H1 (cell line): ENCODE measurements around the gene ZNF761. TPM values are rescaled to one million over a fixed set of nuclear protein-coding genes. Genes with fewer than 3 reads are reported as not detected.
A peak's percentile ranks its signal among the peaks of the same experiment; 100 is the strongest.

Experiments used
- CTCF ChIA-PET: fragments of 300-600 bp; sonication (Branson Sonifier 250); formaldehyde crosslinking; loops from one replicate; lab custom pipeline; 2021; ENCODE audit not compliant: partially characterized antibody; lab: Charles Lee
- POLR2A ChIA-PET: fragments of 300-600 bp; sonication (Branson Sonifier 250); formaldehyde crosslinking; loops from one replicate; lab custom pipeline; 2021; ENCODE audit warnings: inconsistent platforms; ENCODE audit not compliant: partially characterized antibody; lab: Charles Lee
- DNase-seq, 2 experiments: peaks; one replicate each; pipeline versions ENCODE4 v3.0.0 to v3.0.0-alpha.2; 2010 to 2022; ENCODE audit warnings: low spot score in 2 of 2, low read depth in 1 of 2, mixed read lengths in 1 of 2
- FAIRE-seq: peaks from 2 replicates; lab custom pipeline; 2011; peaks lifted over from hg19 to GRCh38; lab: Jason Lieb, UNC
- H2AFZ ChIP-seq: 2 replicates; pipeline ENCODE4 v1.8.1; 2012; ENCODE audit warnings: low read length, inconsistent platforms
- H2AK5ac ChIP-seq: 2 replicates; pipeline ENCODE4 v1.6.1; 2013; ENCODE audit warnings: low read depth, low read length
- H2BK120ac ChIP-seq: replicated peaks from 2 replicates; pipeline ENCODE3; 2013; ENCODE audit warnings: low read depth, low read length, inconsistent platforms
- H2BK12ac ChIP-seq: 2 replicates; pipeline ENCODE4 v1.6.1; 2013; ENCODE audit warnings: low read depth, low read length
- H2BK15ac ChIP-seq: 2 replicates; pipeline ENCODE4 v1.6.1; 2013; ENCODE audit warnings: low read length
- H2BK20ac ChIP-seq: 2 replicates; pipeline ENCODE4 v1.6.1; 2013; ENCODE audit warnings: low read length
- H2BK5ac ChIP-seq: 2 replicates; pipeline ENCODE4 v1.6.1; 2013; ENCODE audit warnings: low read depth, low read length
- H3K14ac ChIP-seq: 2 replicates; pipeline ENCODE4 v1.6.1; 2013; ENCODE audit warnings: inconsistent platforms; ENCODE audit not compliant: insufficient read length
- H3K18ac ChIP-seq: 2 replicates; pipeline ENCODE4 v1.6.1; 2013; ENCODE audit warnings: low read length; ENCODE audit errors: extremely low read depth
- H3K23ac ChIP-seq: 2 replicates; pipeline ENCODE4 v1.6.1; 2013; ENCODE audit warnings: inconsistent platforms; ENCODE audit not compliant: insufficient read length
- H3K23me2 ChIP-seq: 2 replicates; pipeline ENCODE4 v1.6.1; 2013; ENCODE audit warnings: low read depth, low read length
- H3K27ac ChIP-seq: 2 replicates; pipeline ENCODE4 v1.6.1; 2011; ENCODE audit warnings: low read depth, low read length, inconsistent platforms
- H3K27me3 ChIP-seq, 4 experiments: replicated peaks in 1 of 4; 1 replicate in 1 of 4; 2 replicates in 3 of 4; pipeline versions ENCODE4 v1.6.1 to v1.8.1; 2011 to 2013; ENCODE audit warnings: low read length in 3 of 4, mild to moderate bottlenecking in 3 of 4, inconsistent platforms in 2 of 4, mixed read lengths in 2 of 4, moderate library complexity in 1 of 4; ENCODE audit not compliant: control insufficient read depth in 3 of 4, insufficient read depth in 3 of 4; ENCODE audit errors: extremely low read depth in 1 of 4
- H3K36me3 ChIP-seq, 4 experiments: 2 replicates each; pipeline versions ENCODE4 v1.6.1 to v1.8.1; 2011 to 2013; ENCODE audit warnings: mild to moderate bottlenecking in 4 of 4, low read length in 3 of 4, moderate library complexity in 2 of 4, control low read depth in 1 of 4, inconsistent platforms in 1 of 4; ENCODE audit not compliant: insufficient read depth in 4 of 4, control insufficient read depth in 2 of 4
- H3K4ac ChIP-seq: replicated peaks from 2 replicates; pipeline ENCODE3; 2013; ENCODE audit warnings: low read length, low read depth, mixed read lengths, inconsistent platforms; ENCODE audit not compliant: insufficient read length
- H3K4me1 ChIP-seq, 4 experiments: replicated peaks in 1 of 4; 1 replicate in 1 of 4; 2 replicates in 3 of 4; pipeline versions ENCODE4 v1.6.1 to v1.8.1; 2011 to 2013; ENCODE audit warnings: low read length in 3 of 4, inconsistent platforms in 2 of 4, mixed read lengths in 1 of 4; ENCODE audit not compliant: insufficient read depth in 4 of 4, control insufficient read depth in 3 of 4
- H3K4me2 ChIP-seq, 2 experiments: 2 replicates each; pipeline versions ENCODE4 v1.6.1 to v1.8.1; 2011 to 2013; ENCODE audit warnings: low read depth in 2 of 2, low read length in 2 of 2, control low read depth in 1 of 2, inconsistent platforms in 1 of 2, mild to moderate bottlenecking in 1 of 2; ENCODE audit not compliant: insufficient read depth in 1 of 2
- H3K4me3 ChIP-seq, 4 experiments: fragments of 200-600, 300-600 bp in 1 of 4; sonication (generic), shearing (Covaris generic), sonication (Bioruptor Twin) in 1 of 4; 2 replicates each; pipeline versions ENCODE4 v1.5.1 to v1.8.1; 2011 to 2016; ENCODE audit warnings: low read length in 4 of 4, low read depth in 3 of 4, control low read depth in 2 of 4, inconsistent platforms in 2 of 4, mild to moderate bottlenecking in 2 of 4, mixed read lengths in 1 of 4, moderate library complexity in 1 of 4; ENCODE audit not compliant: insufficient read depth in 2 of 4; ENCODE audit errors: extremely low read depth in 1 of 4
- H3K56ac ChIP-seq: replicated peaks from 2 replicates; pipeline ENCODE3; 2013; ENCODE audit warnings: low read depth, mild to moderate bottlenecking, mixed read lengths, low read length, inconsistent platforms; ENCODE audit not compliant: insufficient read length
- H3K79me1 ChIP-seq: 2 replicates; pipeline ENCODE4 v1.6.1; 2013; ENCODE audit warnings: low read depth, low read length, control low read depth
- H3K79me2 ChIP-seq, 2 experiments: 2 replicates each; pipeline versions ENCODE4 v1.6.1 to v1.8.1; 2012 to 2013; ENCODE audit warnings: low read length in 2 of 2, mild to moderate bottlenecking in 2 of 2, inconsistent platforms in 1 of 2; ENCODE audit not compliant: insufficient read depth in 2 of 2, control insufficient read depth in 1 of 2
- H3K9ac ChIP-seq, 4 experiments: replicated peaks in 1 of 4; 1 replicate in 1 of 4; 2 replicates in 3 of 4; pipeline versions ENCODE4 v1.6.1 to v1.8.1; 2011 to 2013; ENCODE audit warnings: low read depth in 3 of 4, low read length in 3 of 4, control low read depth in 2 of 4, mild to moderate bottlenecking in 2 of 4, moderate library complexity in 2 of 4, inconsistent platforms in 1 of 4; ENCODE audit errors: extremely low read depth in 1 of 4
- H3K9me3 ChIP-seq, 2 experiments: 2 replicates each; pipeline versions ENCODE4 v1.6.1 to v1.8.1; 2012 to 2013; ENCODE audit warnings: mild to moderate bottlenecking in 2 of 2, moderate library complexity in 2 of 2, control low read depth in 1 of 2, inconsistent platforms in 1 of 2, low read depth in 1 of 2, low read length in 1 of 2, mixed read lengths in 1 of 2; ENCODE audit not compliant: insufficient read depth in 2 of 2
- H4K20me1 ChIP-seq, 2 experiments: replicated peaks in 1 of 2; 2 replicates each; pipeline versions ENCODE3 to v1.8.1; 2011 to 2013; ENCODE audit warnings: inconsistent platforms in 2 of 2, low read length in 2 of 2, mild to moderate bottlenecking in 1 of 2; ENCODE audit not compliant: insufficient read depth in 2 of 2, control insufficient read depth in 1 of 2
- H4K5ac ChIP-seq: 2 replicates; pipeline ENCODE4 v1.6.1; 2013; ENCODE audit warnings: low read length, low read depth, mixed read lengths, inconsistent platforms; ENCODE audit not compliant: insufficient read length
- H4K8ac ChIP-seq: 2 replicates; pipeline ENCODE4 v1.8.0; 2013; ENCODE audit warnings: mild to moderate bottlenecking, moderate library complexity, low read length, inconsistent platforms; ENCODE audit not compliant: insufficient read depth; ENCODE audit errors: extremely low read depth
- H4K91ac ChIP-seq: replicated peaks from 2 replicates; pipeline ENCODE3; 2013; ENCODE audit warnings: low read length, mixed read lengths, inconsistent platforms; ENCODE audit not compliant: insufficient read length
- ATF2 ChIP-seq: IDR thresholded peaks from 2 replicates; pipeline ENCODE4 v1.6.1; 2012; ENCODE audit warnings: low read length, inconsistent platforms
- CHD1 ChIP-seq: IDR thresholded peaks from 2 replicates; pipeline ENCODE4 v1.6.1; 2012; ENCODE audit warnings: low read depth, low read length, improper control_type of control experiment
- CTCF ChIP-seq, 3 experiments: IDR thresholded peaks; 1 replicate in 2 of 3; 2 replicates in 1 of 3; pipeline versions ENCODE4 v1.5.1 to v1.6.1; 2011; ENCODE audit warnings: low read length in 3 of 3, mild to moderate bottlenecking in 3 of 3, inconsistent platforms in 2 of 3, low read depth in 1 of 3, moderate library complexity in 1 of 3; ENCODE audit not compliant: insufficient read depth in 1 of 3; ENCODE audit errors: control extremely low read depth in 1 of 3
- EP300 ChIP-seq, 2 experiments: IDR thresholded peaks; 1 replicate in 1 of 2; 2 replicates in 1 of 2; pipeline ENCODE4 v1.6.1; 2011 to 2012; ENCODE audit warnings: low read depth in 2 of 2, low read length in 2 of 2, mild to moderate bottlenecking in 2 of 2, borderline replicate concordance in 1 of 2, inconsistent platforms in 1 of 2, moderate library complexity in 1 of 2
- JUND ChIP-seq: IDR thresholded peaks from 2 replicates; pipeline ENCODE4 v1.6.1; 2011; ENCODE audit warnings: mild to moderate bottlenecking, improper control_type of control experiment, low read length
- KDM1A ChIP-seq: fragments of 200-600, 300-600 bp; sonication (generic); IDR thresholded peaks from 2 replicates; pipeline ENCODE4 v1.7.1; 2016; ENCODE audit warnings: mild to moderate bottlenecking, low read length, borderline replicate concordance
- RNF2 ChIP-seq: fragments of 200-900, 300-1000 bp; sonication (generic); IDR thresholded peaks from 2 replicates; pipeline ENCODE4 v1.7.1; 2016; ENCODE audit warnings: borderline replicate concordance, low read depth, mild to moderate bottlenecking, antibody characterized with exemption, low read length; ENCODE audit not compliant: poor library complexity, severe bottlenecking; ENCODE audit errors: missing control alignments
- whole genome bisulfite sequencing, 2 experiments: shearing (Covaris generic) in 1 of 2; methylation state at CpG; one replicate each; pipeline versions ENCODE4 v1.1.6 to v1.1.7; 2013 to 2015; ENCODE audit warnings: low lambda C conversion rate in 2 of 2, mixed read lengths in 2 of 2, inconsistent platforms in 1 of 2, low coverage in 1 of 2, missing lambda C conversion rate in 1 of 2; ENCODE audit not compliant: insufficient replicate concordance in 2 of 2, insufficient coverage in 1 of 2, insufficient read length in 1 of 2; ENCODE audit errors: extremely low coverage in 1 of 2, missing lambda C conversion rate in 1 of 2; 5-methylcytosine and 5-hydroxymethylcytosine counted together
- polyA plus RNA-seq, 7 experiments: library from polyadenylated mRNA; depleted of rRNA in 3 of 7; stranded (reverse) in 5 of 7; unstranded in 2 of 7; fragments of >200 nt in 5 of 7; fragments of 200-250 nt in 2 of 7; gene quantifications; 1 replicate in 5 of 7; 2 replicates in 1 of 7; 4 replicates in 1 of 7; pipeline versions ENCODE4 v1.2.1 to v1.2.3, GENCODE V29; 2011 to 2013; ENCODE audit warnings: missing spikeins in 2 of 7, mixed read lengths in 2 of 7
- total RNA-seq: library from RNA; stranded (reverse); fragmentation: NEBNext Ultra II Directional; extraction: Animal tissue kit (Norgen Biotek cat#: 25700); gene quantifications from 2 replicates; pipeline ENCODE4 v1.2.1, GENCODE V29; 2021

Gene ZNF761
- total and polyA plus RNA-seq, 2 of the 8 experiments (the other 6 are each of a cell fraction or from before 2014, with no cell fraction given), result 11.1 to 25.1 TPM

- H4K8ac ChIP-seq, result no peak overlapping the region
- peaks cover 7% of the 10 kb centered on the region; the same call in 1 of the 2 replicates for H3K23me2 ChIP-seq
- H3K9me3 ChIP-seq, result no peaks in the 10 kb centered on the region
- no peak overlapping the region for H4K91ac ChIP-seq
- H2BK20ac ChIP-seq, result no peak overlapping the region
- peak overlapping the region; percentile 87 to 96 (median 89); a peak in 7 of 8 replicates for H3K4me3 ChIP-seq
- 12% methylated on average over 18 of the region's 18 CpGs; no CpG with 5 or more reads in 1 of the 2 experiments for WGBS, 2 experiments
- no peak overlapping the region for H3K23ac ChIP-seq
- no peak overlapping the region for H2BK15ac ChIP-seq
- H3K27ac ChIP-seq, result peak overlapping the region; percentile 3; the same call in 1 of the 2 replicates
- no peak for FAIRE-seq
- peak overlapping the region; percentile 91 for H2AFZ ChIP-seq
- H4K5ac ChIP-seq, result peak overlapping the region; percentile 31
- H3K4me1 ChIP-seq, result peaks cover 0 to 5% (median under 1%) of the 10 kb centered on the region in 4 experiments; a peak in 5 of 7 replicates
- no peak overlapping the region for H2AK5ac ChIP-seq
- H2BK5ac ChIP-seq, result peak overlapping the region; percentile 69
- no peak for DNase-seq
- peak overlapping the region; percentile 6; the same call in 1 of the 2 replicates for H3K18ac ChIP-seq
- H4K20me1 ChIP-seq, result peaks cover 0 to 5% of the 10 kb centered on the region in 2 experiments
- H3K9ac ChIP-seq, result peak overlapping the region in 3 of 4 experiments; percentile 45 to 58 (median 53); a peak in 5 of 7 replicates
- H3K14ac ChIP-seq, result no peak overlapping the region
- no peak overlapping the region for H2BK12ac ChIP-seq
- ChIA-PET POLR2A (interaction anchor here (1.3 to 1.8 kb wide), 2 partner anchors 21 to 45 kb away, joined by 4 to 5 read pairs; no protein-coding TSS in a partner anchor), CTCF (interaction anchor here (0.7 to 1.8 kb wide), 2 partner anchors 32 to 199 kb away, joined by 3 to 6 read pairs; no protein-coding TSS in a partner anchor)
- no peak overlapping the region for H3K4ac ChIP-seq
- no peaks in the 10 kb centered on the region for H3K27me3 ChIP-seq
- H3K79me1 ChIP-seq, result no peaks in the 10 kb centered on the region; the same call in 1 of the 2 replicates
- H3K79me2 ChIP-seq, result peaks cover 0 to 3% of the 10 kb centered on the region in 2 experiments; a peak in 1 of 4 replicates
- H2BK120ac ChIP-seq, result no peak overlapping the region
- H3K36me3 ChIP-seq, result peaks cover 0 to 10% (median 0%) of the 10 kb centered on the region in 4 experiments; a peak in 2 of 8 replicates
- H3K56ac ChIP-seq, result no peak overlapping the region
- peak overlapping the region; percentile 81 to 83 for H3K4me2 ChIP-seq
- no peak for TF ChIP-seq EP300 (IDR thresholded peaks at IDR 0.05; ENCODE audit: borderline replicate concordance in 1 of 2, low read depth in 2 of 2, low read length in 2 of 2)
- peak; percentile 40; the same call in 1 of the 2 replicates for TF ChIP-seq ATF2
- TF ChIP-seq RNF2, result no peak
- TF ChIP-seq CHD1, result no peak
- TF ChIP-seq JUND, result peak; percentile 50; the same call in 1 of the 2 replicates
- TF ChIP-seq KDM1A, result no peak
- TF ChIP-seq CTCF (IDR thresholded peaks at IDR 0.05; ENCODE audit: control extremely low read depth in 1 of 3, insufficient read depth in 1 of 3, low read depth in 1 of 3, low read length in 3 of 3), result no peak
These were observed 37.2 kb upstream of the ZNF761 start for GRCh38 chr19:53394522-53394973.
